HEK293 (cell line): ENCODE results near the gene LRP1B.

Source experiments
- CTCF ChIA-PET: fragments of 350-600 bp; formaldehyde crosslinking; extraction: SDS; loops from one replicate; lab custom pipeline; 2021; ENCODE audit warnings: antibody characterized with exemption; lab: Yijun Ruan, JAX
- POLR2A ChIA-PET: fragments of 300-600 bp; formaldehyde crosslinking; extraction: SDS; loops from one replicate; lab custom pipeline; 2020; ENCODE audit warnings: antibody characterized with exemption, inconsistent platforms; lab: Yijun Ruan, JAX
- H3K27ac ChIP-seq: fragments of 200-500 bp; sonication (Bioruptor generic); 2 replicates; pipeline ENCODE4 v1.5.1; 2014; ENCODE audit warnings: low read depth, low read length, control low read depth, inconsistent platforms; ENCODE audit errors: extremely low read depth
- H3K36me3 ChIP-seq, 2 experiments: fragments of 200-500 bp in 1 of 2; sonication (Bioruptor generic) in 1 of 2; 1 replicate in 1 of 2; 2 replicates in 1 of 2; pipeline ENCODE4 v1.5.1; 2014 to 2017; ENCODE audit warnings: inconsistent platforms in 2 of 2, low read length in 2 of 2; ENCODE audit not compliant: control insufficient read depth in 2 of 2, insufficient read depth in 1 of 2
- H3K4me1 ChIP-seq: fragments of 200-500 bp; sonication (Bioruptor generic); 2 replicates; pipeline ENCODE4 v1.5.1; 2014; ENCODE audit warnings: mild to moderate bottlenecking, low read length, inconsistent platforms; ENCODE audit not compliant: control insufficient read depth, insufficient read depth
- H3K4me3 ChIP-seq: 2 replicates; pipeline ENCODE4 v1.5.1; 2011; ENCODE audit warnings: low read depth, mild to moderate bottlenecking, control low read depth, low read length, moderate library complexity
- H3K9me3 ChIP-seq: fragments of 200-500 bp; sonication (Bioruptor generic); 2 replicates; pipeline ENCODE4 v1.5.1; 2014; ENCODE audit warnings: low read depth, low read length, inconsistent platforms; ENCODE audit not compliant: control insufficient read depth, insufficient read depth
- EGR2 ChIP-seq: fragments of 450-650 bp; formaldehyde crosslinking; IDR thresholded peaks from 2 replicates; pipeline ENCODE4 v1.5.1; 2016; ENCODE audit warnings: low read depth, missing biosample characterization, missing genetic modification characterization
- KLF9 ChIP-seq: fragments of 450-650 bp; formaldehyde crosslinking; IDR thresholded peaks from 2 replicates; pipeline ENCODE4 v1.5.1; 2016; ENCODE audit warnings: missing biosample characterization, missing genetic modification characterization, low read depth
- OSR2 ChIP-seq: fragments of 450-650 bp; formaldehyde crosslinking; IDR thresholded peaks from 2 replicates; pipeline ENCODE4 v1.5.1; 2016; ENCODE audit warnings: missing biosample characterization, missing genetic modification characterization
- WT1 ChIP-seq: fragments of 450-650 bp; formaldehyde crosslinking; IDR thresholded peaks from 2 replicates; pipeline ENCODE4 v1.5.1; 2016; ENCODE audit warnings: missing biosample characterization, missing genetic modification characterization
- YY2 ChIP-seq: fragments of 450-650 bp; formaldehyde crosslinking; IDR thresholded peaks from 2 replicates; pipeline ENCODE4 v1.5.1; 2016; ENCODE audit warnings: missing biosample characterization, missing genetic modification characterization
- ZBTB17 ChIP-seq: fragments of 450-650 bp; formaldehyde crosslinking; IDR thresholded peaks from 2 replicates; pipeline ENCODE4 v1.5.1; 2016; ENCODE audit warnings: missing biosample characterization, missing genetic modification characterization
- ZNF274 ChIP-seq, 2 experiments: fragments of 200-500 bp in 1 of 2; fragments of 450-650 bp in 1 of 2; sonication (Bioruptor generic) in 1 of 2; formaldehyde crosslinking in 1 of 2; IDR thresholded peaks; 2 replicates each; pipeline versions ENCODE4 v1.5.1 to v1.6.1; 2014 to 2016; ENCODE audit warnings: borderline replicate concordance in 1 of 2, inconsistent platforms in 1 of 2, low read length in 1 of 2, missing biosample characterization in 1 of 2, missing genetic modification characterization in 1 of 2
- ZNF335 ChIP-seq: fragments of 450-650 bp; formaldehyde crosslinking; conservative IDR thresholded peaks from 2 replicates; pipeline ENCODE4 v1.5.1; 2016; ENCODE audit warnings: missing biosample characterization, missing genetic modification characterization
- ZNF341 ChIP-seq: fragments of 450-650 bp; formaldehyde crosslinking; IDR thresholded peaks from 2 replicates; pipeline ENCODE4; 2016; ENCODE audit warnings: low read depth, missing biosample characterization, missing genetic modification characterization
- ZNF37A ChIP-seq: fragments of 450-650 bp; IDR thresholded peaks from 2 replicates; pipeline ENCODE4 v1.5.1; 2018; ENCODE audit warnings: missing biosample characterization, missing genetic modification characterization
- ZNF558 ChIP-seq: fragments of 450-650 bp; formaldehyde crosslinking; IDR thresholded peaks from 2 replicates; pipeline ENCODE4 v1.5.1; 2016; ENCODE audit warnings: missing biosample characterization, missing genetic modification characterization
- ZNF600 ChIP-seq: fragments of 450-650 bp; formaldehyde crosslinking; IDR thresholded peaks from 2 replicates; pipeline ENCODE4 v1.5.1; 2016; ENCODE audit warnings: missing biosample characterization, missing genetic modification characterization
- TF ChIP-seq, protein P1 (sequence below): fragments of 450-650 bp; formaldehyde crosslinking; IDR thresholded peaks from 2 replicates; pipeline ENCODE4 v1.5.1; 2016; ENCODE audit warnings: missing biosample characterization, missing genetic modification characterization, borderline replicate concordance
- TF ChIP-seq, protein P2 (sequence below): fragments of 450-650 bp; formaldehyde crosslinking; IDR thresholded peaks from 2 replicates; pipeline ENCODE4 v1.5.1; 2017; ENCODE audit warnings: missing biosample characterization, missing genetic modification characterization
- TF ChIP-seq, protein P3 (sequence below): fragments of 450-650 bp; formaldehyde crosslinking; IDR thresholded peaks from 2 replicates; pipeline ENCODE4 v1.5.1; 2016; ENCODE audit warnings: missing biosample characterization, missing genetic modification characterization, borderline replicate concordance
- TF ChIP-seq, protein P4 (sequence below): fragments of 450-650 bp; formaldehyde crosslinking; IDR thresholded peaks from 2 replicates; pipeline ENCODE4 v1.5.1; 2017; ENCODE audit warnings: missing biosample characterization, missing genetic modification characterization
- TF ChIP-seq, protein P5 (sequence below): fragments of 450-650 bp; formaldehyde crosslinking; IDR thresholded peaks from 2 replicates; pipeline ENCODE4 v1.5.1; 2016; ENCODE audit warnings: missing biosample characterization, missing genetic modification characterization

Gene LRP1B

DNA sequence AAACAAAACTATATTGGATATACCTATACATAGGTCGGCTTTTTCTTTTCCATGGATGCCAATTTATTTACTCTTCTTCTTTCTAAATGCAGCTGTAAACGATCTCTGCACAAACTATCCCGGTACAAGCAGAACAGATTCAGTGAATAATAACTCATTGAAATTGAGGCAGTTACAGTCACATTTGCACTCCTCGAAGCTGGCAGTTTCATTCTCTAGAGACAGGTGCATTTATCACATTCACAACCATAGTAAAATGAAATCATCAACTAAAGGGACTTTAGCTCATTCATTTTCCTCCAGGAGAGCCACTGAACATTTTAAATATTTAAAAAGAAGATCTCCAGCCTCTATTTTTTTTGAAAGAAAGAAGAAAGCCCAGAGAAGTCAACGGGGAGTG is 551.7 kb downstream of the LRP1B start:
- Histone ChIP-seq H3K4me1 (peaks cover 5% of the 10 kb centered on the region; the same call in 1 of the 2 replicates), H3K27ac (no peak overlapping the region), H3K9me3 (no peaks in the 10 kb centered on the region), H3K36me3 (no peaks in the 10 kb centered on the region), H3K4me3 (no peak overlapping the region)
- TF ChIP-seq ZNF600: no peak
- no peak for TF ChIP-seq ZBTB17
- no peak for TF ChIP-seq KLF9 (tag by site-specific recombination)
- TF ChIP-seq, protein P1, sequence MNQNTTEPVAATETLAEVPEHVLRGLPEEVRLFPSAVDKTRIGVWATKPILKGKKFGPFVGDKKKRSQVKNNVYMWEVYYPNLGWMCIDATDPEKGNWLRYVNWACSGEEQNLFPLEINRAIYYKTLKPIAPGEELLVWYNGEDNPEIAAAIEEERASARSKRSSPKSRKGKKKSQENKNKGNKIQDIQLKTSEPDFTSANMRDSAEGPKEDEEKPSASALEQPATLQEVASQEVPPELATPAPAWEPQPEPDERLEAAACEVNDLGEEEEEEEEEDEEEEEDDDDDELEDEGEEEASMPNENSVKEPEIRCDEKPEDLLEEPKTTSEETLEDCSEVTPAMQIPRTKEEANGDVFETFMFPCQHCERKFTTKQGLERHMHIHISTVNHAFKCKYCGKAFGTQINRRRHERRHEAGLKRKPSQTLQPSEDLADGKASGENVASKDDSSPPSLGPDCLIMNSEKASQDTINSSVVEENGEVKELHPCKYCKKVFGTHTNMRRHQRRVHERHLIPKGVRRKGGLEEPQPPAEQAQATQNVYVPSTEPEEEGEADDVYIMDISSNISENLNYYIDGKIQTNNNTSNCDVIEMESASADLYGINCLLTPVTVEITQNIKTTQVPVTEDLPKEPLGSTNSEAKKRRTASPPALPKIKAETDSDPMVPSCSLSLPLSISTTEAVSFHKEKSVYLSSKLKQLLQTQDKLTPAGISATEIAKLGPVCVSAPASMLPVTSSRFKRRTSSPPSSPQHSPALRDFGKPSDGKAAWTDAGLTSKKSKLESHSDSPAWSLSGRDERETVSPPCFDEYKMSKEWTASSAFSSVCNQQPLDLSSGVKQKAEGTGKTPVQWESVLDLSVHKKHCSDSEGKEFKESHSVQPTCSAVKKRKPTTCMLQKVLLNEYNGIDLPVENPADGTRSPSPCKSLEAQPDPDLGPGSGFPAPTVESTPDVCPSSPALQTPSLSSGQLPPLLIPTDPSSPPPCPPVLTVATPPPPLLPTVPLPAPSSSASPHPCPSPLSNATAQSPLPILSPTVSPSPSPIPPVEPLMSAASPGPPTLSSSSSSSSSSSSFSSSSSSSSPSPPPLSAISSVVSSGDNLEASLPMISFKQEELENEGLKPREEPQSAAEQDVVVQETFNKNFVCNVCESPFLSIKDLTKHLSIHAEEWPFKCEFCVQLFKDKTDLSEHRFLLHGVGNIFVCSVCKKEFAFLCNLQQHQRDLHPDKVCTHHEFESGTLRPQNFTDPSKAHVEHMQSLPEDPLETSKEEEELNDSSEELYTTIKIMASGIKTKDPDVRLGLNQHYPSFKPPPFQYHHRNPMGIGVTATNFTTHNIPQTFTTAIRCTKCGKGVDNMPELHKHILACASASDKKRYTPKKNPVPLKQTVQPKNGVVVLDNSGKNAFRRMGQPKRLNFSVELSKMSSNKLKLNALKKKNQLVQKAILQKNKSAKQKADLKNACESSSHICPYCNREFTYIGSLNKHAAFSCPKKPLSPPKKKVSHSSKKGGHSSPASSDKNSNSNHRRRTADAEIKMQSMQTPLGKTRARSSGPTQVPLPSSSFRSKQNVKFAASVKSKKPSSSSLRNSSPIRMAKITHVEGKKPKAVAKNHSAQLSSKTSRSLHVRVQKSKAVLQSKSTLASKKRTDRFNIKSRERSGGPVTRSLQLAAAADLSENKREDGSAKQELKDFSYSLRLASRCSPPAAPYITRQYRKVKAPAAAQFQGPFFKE (tag by site-specific recombination): no peak
- TF ChIP-seq ZNF558: no peak
- TF ChIP-seq, protein P2, sequence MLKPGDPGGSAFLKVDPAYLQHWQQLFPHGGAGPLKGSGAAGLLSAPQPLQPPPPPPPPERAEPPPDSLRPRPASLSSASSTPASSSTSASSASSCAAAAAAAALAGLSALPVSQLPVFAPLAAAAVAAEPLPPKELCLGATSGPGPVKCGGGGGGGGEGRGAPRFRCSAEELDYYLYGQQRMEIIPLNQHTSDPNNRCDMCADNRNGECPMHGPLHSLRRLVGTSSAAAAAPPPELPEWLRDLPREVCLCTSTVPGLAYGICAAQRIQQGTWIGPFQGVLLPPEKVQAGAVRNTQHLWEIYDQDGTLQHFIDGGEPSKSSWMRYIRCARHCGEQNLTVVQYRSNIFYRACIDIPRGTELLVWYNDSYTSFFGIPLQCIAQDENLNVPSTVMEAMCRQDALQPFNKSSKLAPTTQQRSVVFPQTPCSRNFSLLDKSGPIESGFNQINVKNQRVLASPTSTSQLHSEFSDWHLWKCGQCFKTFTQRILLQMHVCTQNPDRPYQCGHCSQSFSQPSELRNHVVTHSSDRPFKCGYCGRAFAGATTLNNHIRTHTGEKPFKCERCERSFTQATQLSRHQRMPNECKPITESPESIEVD (tag by site-specific recombination): no peak
- TF ChIP-seq ZNF341 (tag by site-specific recombination): no peak
- TF ChIP-seq WT1: no peak
- TF ChIP-seq, protein P3, sequence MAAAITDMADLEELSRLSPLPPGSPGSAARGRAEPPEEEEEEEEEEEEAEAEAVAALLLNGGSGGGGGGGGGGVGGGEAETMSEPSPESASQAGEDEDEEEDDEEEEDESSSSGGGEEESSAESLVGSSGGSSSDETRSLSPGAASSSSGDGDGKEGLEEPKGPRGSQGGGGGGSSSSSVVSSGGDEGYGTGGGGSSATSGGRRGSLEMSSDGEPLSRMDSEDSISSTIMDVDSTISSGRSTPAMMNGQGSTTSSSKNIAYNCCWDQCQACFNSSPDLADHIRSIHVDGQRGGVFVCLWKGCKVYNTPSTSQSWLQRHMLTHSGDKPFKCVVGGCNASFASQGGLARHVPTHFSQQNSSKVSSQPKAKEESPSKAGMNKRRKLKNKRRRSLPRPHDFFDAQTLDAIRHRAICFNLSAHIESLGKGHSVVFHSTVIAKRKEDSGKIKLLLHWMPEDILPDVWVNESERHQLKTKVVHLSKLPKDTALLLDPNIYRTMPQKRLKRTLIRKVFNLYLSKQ (tag by site-specific recombination): no peak
- TF ChIP-seq, protein P4, sequence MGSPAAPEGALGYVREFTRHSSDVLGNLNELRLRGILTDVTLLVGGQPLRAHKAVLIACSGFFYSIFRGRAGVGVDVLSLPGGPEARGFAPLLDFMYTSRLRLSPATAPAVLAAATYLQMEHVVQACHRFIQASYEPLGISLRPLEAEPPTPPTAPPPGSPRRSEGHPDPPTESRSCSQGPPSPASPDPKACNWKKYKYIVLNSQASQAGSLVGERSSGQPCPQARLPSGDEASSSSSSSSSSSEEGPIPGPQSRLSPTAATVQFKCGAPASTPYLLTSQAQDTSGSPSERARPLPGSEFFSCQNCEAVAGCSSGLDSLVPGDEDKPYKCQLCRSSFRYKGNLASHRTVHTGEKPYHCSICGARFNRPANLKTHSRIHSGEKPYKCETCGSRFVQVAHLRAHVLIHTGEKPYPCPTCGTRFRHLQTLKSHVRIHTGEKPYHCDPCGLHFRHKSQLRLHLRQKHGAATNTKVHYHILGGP (tag by site-specific recombination): no peak
- TF ChIP-seq EGR2 (tag by site-specific recombination): no peak
- TF ChIP-seq OSR2 (tag by site-specific recombination): no peak
- no peak for TF ChIP-seq ZNF37A
- TF ChIP-seq ZNF335 (tag by site-specific recombination): no peak
- TF ChIP-seq ZNF274 (IDR thresholded peaks at IDR 0.05; ENCODE audit: low read length): no peak
- TF ChIP-seq ZNF274 (tag by site-specific recombination; IDR thresholded peaks at IDR 0.05; ENCODE audit: borderline replicate concordance): no peak
- TF ChIP-seq YY2: no peak
- TF ChIP-seq, protein P5, sequence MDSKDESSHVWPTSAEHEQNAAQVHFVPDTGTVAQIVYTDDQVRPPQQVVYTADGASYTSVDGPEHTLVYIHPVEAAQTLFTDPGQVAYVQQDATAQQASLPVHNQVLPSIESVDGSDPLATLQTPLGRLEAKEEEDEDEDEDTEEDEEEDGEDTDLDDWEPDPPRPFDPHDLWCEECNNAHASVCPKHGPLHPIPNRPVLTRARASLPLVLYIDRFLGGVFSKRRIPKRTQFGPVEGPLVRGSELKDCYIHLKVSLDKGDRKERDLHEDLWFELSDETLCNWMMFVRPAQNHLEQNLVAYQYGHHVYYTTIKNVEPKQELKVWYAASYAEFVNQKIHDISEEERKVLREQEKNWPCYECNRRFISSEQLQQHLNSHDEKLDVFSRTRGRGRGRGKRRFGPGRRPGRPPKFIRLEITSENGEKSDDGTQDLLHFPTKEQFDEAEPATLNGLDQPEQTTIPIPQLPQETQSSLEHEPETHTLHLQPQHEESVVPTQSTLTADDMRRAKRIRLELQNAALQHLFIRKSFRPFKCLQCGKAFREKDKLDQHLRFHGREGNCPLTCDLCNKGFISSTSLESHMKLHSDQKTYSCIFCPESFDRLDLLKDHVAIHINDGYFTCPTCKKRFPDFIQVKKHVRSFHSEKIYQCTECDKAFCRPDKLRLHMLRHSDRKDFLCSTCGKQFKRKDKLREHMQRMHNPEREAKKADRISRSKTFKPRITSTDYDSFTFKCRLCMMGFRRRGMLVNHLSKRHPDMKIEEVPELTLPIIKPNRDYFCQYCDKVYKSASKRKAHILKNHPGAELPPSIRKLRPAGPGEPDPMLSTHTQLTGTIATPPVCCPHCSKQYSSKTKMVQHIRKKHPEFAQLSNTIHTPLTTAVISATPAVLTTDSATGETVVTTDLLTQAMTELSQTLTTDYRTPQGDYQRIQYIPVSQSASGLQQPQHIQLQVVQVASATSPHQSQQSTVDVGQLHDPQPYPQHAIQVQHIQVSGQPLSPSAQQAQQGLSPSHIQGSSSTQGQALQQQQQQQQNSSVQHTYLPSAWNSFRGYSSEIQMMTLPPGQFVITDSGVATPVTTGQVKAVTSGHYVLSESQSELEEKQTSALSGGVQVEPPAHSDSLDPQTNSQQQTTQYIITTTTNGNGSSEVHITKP (tag by site-specific recombination): no peak
- ChIA-PET CTCF (no interaction called here), POLR2A (no interaction called here)
